Erythroblast (primary cell): ENCODE data around the gene GPR25.

ENCODE experiments used
- GATA1 ChIP-seq: IDR thresholded peaks from 2 replicates; pipeline ENCODE4 v1.6.1; 2011; ENCODE audit warnings: low read depth, mild to moderate bottlenecking, control low read depth, low read length, moderate library complexity
- POLR2A ChIP-seq: IDR thresholded peaks from 2 replicates; pipeline ENCODE4 v1.6.1; 2011; ENCODE audit warnings: mild to moderate bottlenecking, low read length

DNA sequence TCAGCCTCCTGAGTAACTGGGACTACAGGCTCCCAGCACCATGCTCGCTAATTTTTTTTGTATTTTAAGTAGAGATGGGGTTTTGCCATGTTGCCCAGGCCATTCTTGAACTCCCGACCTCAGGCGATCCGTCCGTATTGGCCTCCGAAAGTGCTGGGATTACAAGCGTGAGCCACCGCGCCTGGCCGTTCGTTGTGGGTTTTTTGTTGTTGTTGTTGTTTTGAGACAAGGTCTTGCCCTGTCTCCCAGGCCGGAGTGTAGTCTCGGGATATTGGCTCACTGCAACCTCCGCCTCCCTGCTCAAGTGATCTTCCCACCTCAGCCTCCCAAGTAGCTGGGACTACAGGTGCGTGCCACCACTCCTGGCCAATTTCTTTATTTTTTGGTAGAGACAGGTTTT lies 17.2 kb downstream of the GPR25 start:
- no peak for TF ChIP-seq POLR2A
- TF ChIP-seq GATA1 = no peak
